Spleen (tissue), 11 donors: Measurements from ENCODE around the gene UFC1. TPM values are rescaled to one million over a fixed set of nuclear protein-coding genes. Genes with fewer than 3 reads are reported as not detected.
A peak's percentile ranks its signal among the peaks of the same experiment; 100 is the strongest.

Experiments
- DNase-seq: peaks from one replicate; pipeline ENCODE4 v3.0.0-alpha.2; 2020
- H3K27ac ChIP-seq, 8 donors: fragments of 200-600 bp; sonication (generic) in 7 of 8; 1 replicate in 4 of 8; 2 replicates in 4 of 8; pipeline versions ENCODE4 v1.5.0 to v1.8.0; 2016 to 2021; ENCODE audit warnings: inconsistent platforms in 4 of 8, mild to moderate bottlenecking in 4 of 8, moderate library complexity in 1 of 8
- H3K27me3 ChIP-seq, 7 donors: fragments of 200-600 bp; sonication (generic) in 6 of 7; replicated peaks in 1 of 7; 1 replicate in 4 of 7; 2 replicates in 3 of 7; pipeline versions ENCODE4 v1.5.0 to v1.8.0; 2016 to 2021; ENCODE audit warnings: inconsistent platforms in 3 of 7, mild to moderate bottlenecking in 1 of 7
- H3K36me3 ChIP-seq, 6 donors: fragments of 200-600 bp; sonication (generic) in 5 of 6; 1 replicate in 4 of 6; 2 replicates in 2 of 6; pipeline versions ENCODE4 v1.5.0 to v1.8.0; 2016 to 2021; ENCODE audit warnings: inconsistent platforms in 2 of 6
- H3K4me1 ChIP-seq, 6 donors: fragments of 200-600 bp; sonication (generic) in 5 of 6; 1 replicate in 3 of 6; 2 replicates in 3 of 6; pipeline versions ENCODE4 v1.5.0 to v1.8.0; 2016 to 2021; ENCODE audit warnings: inconsistent platforms in 3 of 6
- H3K4me3 ChIP-seq, 8 donors: fragments of 200-600 bp; sonication (generic) in 7 of 8; 1 replicate in 4 of 8; 2 replicates in 4 of 8; pipeline versions ENCODE4 v1.5.0 to v1.8.0; 2016 to 2021; ENCODE audit warnings: inconsistent platforms in 4 of 8, mild to moderate bottlenecking in 4 of 8, moderate library complexity in 2 of 8
- H3K9me3 ChIP-seq, 8 donors: fragments of 200-600 bp; sonication (generic) in 7 of 8; 1 replicate in 4 of 8; 2 replicates in 4 of 8; pipeline versions ENCODE4 v1.5.0 to v1.8.0; 2016 to 2021; ENCODE audit warnings: inconsistent platforms in 4 of 8
- POLR2A ChIP-seq, 3 donors: fragments of 450-650 bp; IDR thresholded peaks; one replicate each; pipeline ENCODE4 v1.5.1; 2017; ENCODE audit warnings: antibody characterized with exemption in 3 of 3, mild to moderate bottlenecking in 1 of 3
- POLR2AphosphoS5 ChIP-seq, 3 donors: sonication (generic); formaldehyde crosslinking; IDR thresholded peaks; one replicate each; pipeline ENCODE4 v1.5.1; 2017; ENCODE audit warnings: antibody characterized with exemption in 3 of 3
- WGBS, 5 donors: extraction: QIAGEN DNeasy Blood & Tissue Kit in 3 of 5; methylation state at CpG; one replicate each; pipeline versions ENCODE4 v1.1.5 to v1.1.7; 2013 to 2018; 5-methylcytosine and 5-hydroxymethylcytosine counted together
- intact Hi-C: fragments of 100-400 bp; cut with DNase I; formaldehyde crosslinking; loops from one replicate; pipeline ENCODE4 v1.15.0; 2023; ENCODE audit warnings: low total_unique reads
- polyA plus RNA-seq, 3 donors: library from polyadenylated mRNA; stranded (reverse); fragments of 200-250 nt; gene quantifications; one replicate each; pipeline ENCODE4 v1.2.1, GENCODE V29; 2013
- total RNA-seq, 7 donors: library from RNA; depleted of rRNA in 3 of 7; stranded (reverse); fragments of >200 nt in 3 of 7; fragmentation: NEBNext Ultra II Directional in 4 of 7; extraction: Animal tissue kit (Norgen Biotek cat#: 25700) in 4 of 7; gene quantifications; one replicate each; pipeline versions ENCODE4 v1.1.0 to v1.2.1, GENCODE V29; 2016 to 2021
- TF ChIP-seq, protein P1 (sequence below), 11 experiments: fragments of 200-600 bp in 7 of 11; fragments of 450-650 bp in 4 of 11; sonication (generic) in 4 of 11; IDR thresholded peaks in 8 of 11; conservative IDR thresholded peaks in 3 of 11; 1 replicate in 7 of 11; 2 replicates in 4 of 11; pipeline versions ENCODE4 v1.4.0 to v1.8.0; 2016 to 2021; ENCODE audit warnings: antibody characterized with exemption in 11 of 11, inconsistent platforms in 4 of 11, mild to moderate bottlenecking in 1 of 11
- donor health status: healthy with polysubstance abuse.
- donor health status: DM: no; HTN: no; CAD: no; lungs with moderate emphysema.
- donor health status: DM: no; HTN: no; CAD: no.
- donor health status: Bipolar disorder and iron deficiency.
- donor health status: healthy.
- donor health status: DM: no; HTN: no; CAD: no.
- donor health status: DM: yes; HTN: yes; CAD: no.

The UFC1 gene
- total and polyA plus RNA-seq, 10 donors = 62.8 to 130 (median 74.7) TPM

DNA sequence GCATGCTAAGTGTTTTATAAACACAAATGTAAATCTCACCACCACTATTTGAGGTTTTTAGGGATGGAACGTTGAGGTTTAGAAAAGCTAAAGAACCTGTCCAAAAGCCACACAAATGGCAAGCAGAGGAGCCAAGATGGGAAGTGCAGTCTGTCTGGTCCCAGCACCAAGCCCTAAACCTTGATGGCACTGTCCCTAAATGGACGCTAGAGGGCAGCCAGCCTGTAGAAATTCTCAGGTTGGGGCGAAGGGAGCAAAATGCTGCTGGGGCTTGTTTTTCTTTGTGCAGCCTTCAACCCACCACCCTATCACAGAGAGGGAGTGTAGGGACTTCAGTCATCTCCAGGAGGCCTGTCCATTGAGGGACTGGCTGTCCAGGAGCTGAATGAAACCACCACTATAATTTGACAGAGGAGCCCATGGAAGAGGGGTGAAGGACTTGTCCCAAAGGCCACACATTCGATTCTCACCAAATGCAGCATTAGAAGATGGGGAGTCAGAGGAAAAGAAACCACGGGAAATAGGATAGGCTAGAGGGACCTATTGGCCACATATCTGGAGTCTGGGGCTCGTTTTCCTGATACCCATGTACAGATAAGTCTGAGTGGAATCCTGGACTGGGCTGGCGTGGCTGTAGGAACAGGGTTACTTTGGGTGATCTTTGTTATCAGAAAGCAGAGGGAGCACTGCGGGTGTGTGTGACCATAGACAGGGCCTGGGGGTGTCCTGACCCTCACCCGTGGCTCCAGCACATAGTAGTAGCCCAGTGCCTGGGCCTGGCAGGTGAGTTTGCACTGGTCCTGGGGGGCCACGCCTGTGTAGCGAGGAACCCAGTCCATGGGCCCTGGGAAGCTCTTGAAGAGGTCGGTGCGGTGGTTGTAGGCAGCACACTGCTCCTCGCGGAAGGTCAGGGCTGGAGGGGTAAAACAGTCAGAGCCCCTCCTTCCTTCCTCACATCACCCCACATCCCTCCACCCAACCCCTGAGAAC lies 39.0 kb downstream of the UFC1 start:
- TF ChIP-seq, protein P1, sequence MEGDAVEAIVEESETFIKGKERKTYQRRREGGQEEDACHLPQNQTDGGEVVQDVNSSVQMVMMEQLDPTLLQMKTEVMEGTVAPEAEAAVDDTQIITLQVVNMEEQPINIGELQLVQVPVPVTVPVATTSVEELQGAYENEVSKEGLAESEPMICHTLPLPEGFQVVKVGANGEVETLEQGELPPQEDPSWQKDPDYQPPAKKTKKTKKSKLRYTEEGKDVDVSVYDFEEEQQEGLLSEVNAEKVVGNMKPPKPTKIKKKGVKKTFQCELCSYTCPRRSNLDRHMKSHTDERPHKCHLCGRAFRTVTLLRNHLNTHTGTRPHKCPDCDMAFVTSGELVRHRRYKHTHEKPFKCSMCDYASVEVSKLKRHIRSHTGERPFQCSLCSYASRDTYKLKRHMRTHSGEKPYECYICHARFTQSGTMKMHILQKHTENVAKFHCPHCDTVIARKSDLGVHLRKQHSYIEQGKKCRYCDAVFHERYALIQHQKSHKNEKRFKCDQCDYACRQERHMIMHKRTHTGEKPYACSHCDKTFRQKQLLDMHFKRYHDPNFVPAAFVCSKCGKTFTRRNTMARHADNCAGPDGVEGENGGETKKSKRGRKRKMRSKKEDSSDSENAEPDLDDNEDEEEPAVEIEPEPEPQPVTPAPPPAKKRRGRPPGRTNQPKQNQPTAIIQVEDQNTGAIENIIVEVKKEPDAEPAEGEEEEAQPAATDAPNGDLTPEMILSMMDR (IDR thresholded peaks at IDR 0.05 in 8 of 11, conservative IDR thresholded peaks at IDR 0.05 in 3 of 11) = peak; percentile 83 to 95 (median 92)
- TF ChIP-seq POLR2A (IDR thresholded peaks at IDR 0.05) = no peak
- peak in 1 of 3 donors; percentile 56 for TF ChIP-seq POLR2AphosphoS5 (IDR thresholded peaks at IDR 0.05)
- intact Hi-C loops = no loop called here
- Histone ChIP-seq H3K9me3 (no peaks in the 10 kb centered on the region), H3K4me1 (peaks cover 42 to 94% (median 81%) of the 10 kb centered on the region in 6 donors), H3K27me3 (no peaks in the 10 kb centered on the region), H3K27ac (peak overlapping the region in 3 of 8 donors; percentile 21 to 97 (median 43)), H3K36me3 (peaks cover 0 to 8% (median 0%) of the 10 kb centered on the region in 6 donors), H3K4me3 (peak overlapping the region in 1 of 8 donors; percentile 7)
- WGBS, 5 donors = 42 to 66% (median 55%) methylated on average over 9 to 15 of the region's 15 CpGs
- DNase-seq = peak; percentile 86

GRCh38 chr1:161193561-161194235 lies 39.9 kb downstream of the UFC1 start:
- H3K36me3 ChIP-seq = peaks cover 0 to 8% (median 0%) of the 10 kb centered on the region in 6 donors
- H3K27ac ChIP-seq = peak overlapping the region in 3 of 8 donors; percentile 43 to 97 (median 54)
- intact Hi-C loops = no loop called here
- TF ChIP-seq POLR2A (IDR thresholded peaks at IDR 0.05) (no peak), POLR2AphosphoS5 (IDR thresholded peaks at IDR 0.05) (peak; percentile 32 to 69 (median 52))
- TF ChIP-seq, protein P1 (IDR thresholded peaks at IDR 0.05 in 8 of 11, conservative IDR thresholded peaks at IDR 0.05 in 3 of 11) = peak in 5 of 11 experiments; percentile 27 to 50 (median 35)
- no peaks in the 10 kb centered on the region for H3K9me3 ChIP-seq
- 77 to 90% (median 83%) methylated on average over 21 of the region's 21 CpGs for WGBS, 5 donors
- H3K4me1 ChIP-seq = peaks cover 47 to 94% (median 85%) of the 10 kb centered on the region in 6 donors
- H3K4me3 ChIP-seq = peak overlapping the region in 1 of 8 donors; percentile 7
- H3K27me3 ChIP-seq = no peaks in the 10 kb centered on the region
- peak; percentile 84 for DNase-seq

DNA sequence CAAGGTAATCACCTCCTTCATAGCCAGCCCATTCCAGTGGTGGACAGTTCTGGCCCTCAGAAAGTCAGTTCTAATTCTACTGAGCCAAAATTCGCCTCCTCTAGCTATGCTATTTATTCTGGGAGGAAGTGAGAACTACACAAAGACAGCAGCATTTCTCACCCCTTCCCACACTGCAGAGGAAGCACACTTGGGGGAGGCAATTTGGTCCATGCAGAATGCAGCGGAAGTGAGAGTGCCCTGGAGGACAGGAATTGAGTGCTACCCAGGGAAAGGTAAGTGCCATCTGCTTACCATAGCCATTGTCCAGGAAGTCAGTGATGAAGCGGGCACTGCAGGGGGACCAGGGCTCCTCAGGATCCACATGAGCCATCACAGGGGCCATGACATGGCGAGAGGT lies 41.4 kb downstream of the UFC1 start:
- DNase-seq = peak; percentile 76
- peak overlapping the region in 1 of 8 donors; percentile 62 for H3K4me3 ChIP-seq
- peaks cover 0 to 8% (median 0%) of the 10 kb centered on the region in 6 donors for H3K36me3 ChIP-seq
- no peaks in the 10 kb centered on the region for H3K9me3 ChIP-seq
- TF ChIP-seq, protein P1 (IDR thresholded peaks at IDR 0.05 in 8 of 11, conservative IDR thresholded peaks at IDR 0.05 in 3 of 11) = no peak
- TF ChIP-seq POLR2AphosphoS5 (IDR thresholded peaks at IDR 0.05) = peak in 2 of 3 donors; percentile 9 to 63
- intact Hi-C loops = no loop called here
- WGBS, 5 donors = 57 to 69% (median 64%) methylated on average over 4 of the region's 4 CpGs
- peaks cover 48 to 100% (median 94%) of the 10 kb centered on the region in 6 donors for H3K4me1 ChIP-seq
- no peaks in the 10 kb centered on the region for H3K27me3 ChIP-seq
- peak overlapping the region; percentile 26 to 97 (median 54) for H3K27ac ChIP-seq
